Upper lobe of left lung (tissue), 6 donors: ENCODE data around the gene NOM1. TPM values are rescaled to one million over a fixed set of nuclear protein-coding genes. Genes with fewer than 3 reads are reported as not detected.

ENCODE experiments used
- ATAC-seq, 2 donors: fragments of 200-7000 bp; cut with Tn5 transposase; one replicate each; pipeline ENCODE4 v1.9.1; 2022; ENCODE audit warnings: mild to moderate bottlenecking in 2 of 2, moderate library complexity in 2 of 2; ENCODE audit not compliant: low FRiP score in 2 of 2
- DNase-seq, 2 donors: peaks; one replicate each; pipeline ENCODE4 v3.0.0-alpha.2; 2019 to 2020
- H3K27ac ChIP-seq, 4 donors: fragments of 200-600 bp; sonication (generic); one replicate each; pipeline ENCODE4 v1.5.1; 2016 to 2019
- H3K27me3 ChIP-seq, 4 donors: fragments of 200-600 bp; sonication (generic); one replicate each; pipeline ENCODE4 v1.5.1; 2017 to 2019
- H3K36me3 ChIP-seq, 4 donors: fragments of 200-600 bp; sonication (generic); one replicate each; pipeline ENCODE4 v1.5.1; 2016 to 2019
- H3K4me1 ChIP-seq, 4 donors: fragments of 200-600 bp; sonication (generic); one replicate each; pipeline ENCODE4 v1.5.1; 2018 to 2019
- H3K4me3 ChIP-seq, 4 donors: fragments of 200-600 bp; sonication (generic); one replicate each; pipeline ENCODE4 v1.5.1; 2017 to 2019; ENCODE audit warnings: mild to moderate bottlenecking in 2 of 4, moderate library complexity in 1 of 4
- H3K9me3 ChIP-seq, 4 donors: fragments of 200-600 bp; sonication (generic); one replicate each; pipeline ENCODE4 v1.5.1; 2018 to 2019
- EP300 ChIP-seq, 4 donors: sonication (generic); formaldehyde crosslinking; IDR thresholded peaks; one replicate each; pipeline ENCODE4 v1.5.1; 2017; ENCODE audit warnings: antibody characterized with exemption in 4 of 4, control low read depth in 2 of 4
- POLR2A ChIP-seq, 4 donors: fragments of 450-650 bp; IDR thresholded peaks; one replicate each; pipeline ENCODE4 v1.5.1; 2016 to 2017; ENCODE audit warnings: antibody characterized with exemption in 4 of 4, mild to moderate bottlenecking in 2 of 4
- POLR2AphosphoS5 ChIP-seq, 2 donors: sonication (generic); formaldehyde crosslinking; IDR thresholded peaks; one replicate each; pipeline ENCODE4 v1.5.1; 2017; ENCODE audit warnings: antibody characterized with exemption in 2 of 2
- WGBS, 2 donors: methylation state at CpG; one replicate each; pipeline ENCODE4 v1.1.5; 2017 to 2018; 5-methylcytosine and 5-hydroxymethylcytosine counted together
- total RNA-seq, 6 donors: library from RNA; depleted of rRNA in 4 of 6; stranded (reverse); fragments of >200 nt in 4 of 6; gene quantifications; one replicate each; pipeline versions ENCODE4 v1.1.0 to v1.2.1, GENCODE V29; 2016 to 2021
- TF ChIP-seq, protein P1 (sequence below), 6 experiments: fragments of 450-650 bp in 4 of 6; fragments of 200-600 bp in 2 of 6; sonication (generic) in 2 of 6; IDR thresholded peaks; one replicate each; pipeline ENCODE4 v1.5.1; 2016 to 2019; ENCODE audit warnings: antibody characterized with exemption in 6 of 6
- donor health status: DM: no; HTN: no; CAD: no; lungs with moderate emphysema.
- donor health status: DM: no; HTN: yes; CAD: no; lungs with severe emphysema.

NOM1 gene
- total RNA-seq, 6 donors from 2014 or later = 18.7 to 49.2 (median 22.8) TPM

GRCh38 chr7:157013602-157014549 lies 64.4 kb downstream of the NOM1 start:
- H3K27me3 ChIP-seq = peaks cover 0 to 77% (median 55%) of the 10 kb centered on the region in 4 donors
- H3K4me1 ChIP-seq = peaks cover 17 to 38% (median 26%) of the 10 kb centered on the region in 4 donors
- WGBS, 2 donors = 24 to 39% methylated on average over 13 of the region's 13 CpGs
- no peaks in the 10 kb centered on the region for H3K36me3 ChIP-seq
- no peak overlapping the region for H3K4me3 ChIP-seq
- no peaks in the 10 kb centered on the region for H3K9me3 ChIP-seq
- no peak for ATAC-seq
- DNase-seq = peak in 1 of 2 donors; percentile 27
- no peak for TF ChIP-seq POLR2A (IDR thresholded peaks at IDR 0.05)
- TF ChIP-seq, protein P1, sequence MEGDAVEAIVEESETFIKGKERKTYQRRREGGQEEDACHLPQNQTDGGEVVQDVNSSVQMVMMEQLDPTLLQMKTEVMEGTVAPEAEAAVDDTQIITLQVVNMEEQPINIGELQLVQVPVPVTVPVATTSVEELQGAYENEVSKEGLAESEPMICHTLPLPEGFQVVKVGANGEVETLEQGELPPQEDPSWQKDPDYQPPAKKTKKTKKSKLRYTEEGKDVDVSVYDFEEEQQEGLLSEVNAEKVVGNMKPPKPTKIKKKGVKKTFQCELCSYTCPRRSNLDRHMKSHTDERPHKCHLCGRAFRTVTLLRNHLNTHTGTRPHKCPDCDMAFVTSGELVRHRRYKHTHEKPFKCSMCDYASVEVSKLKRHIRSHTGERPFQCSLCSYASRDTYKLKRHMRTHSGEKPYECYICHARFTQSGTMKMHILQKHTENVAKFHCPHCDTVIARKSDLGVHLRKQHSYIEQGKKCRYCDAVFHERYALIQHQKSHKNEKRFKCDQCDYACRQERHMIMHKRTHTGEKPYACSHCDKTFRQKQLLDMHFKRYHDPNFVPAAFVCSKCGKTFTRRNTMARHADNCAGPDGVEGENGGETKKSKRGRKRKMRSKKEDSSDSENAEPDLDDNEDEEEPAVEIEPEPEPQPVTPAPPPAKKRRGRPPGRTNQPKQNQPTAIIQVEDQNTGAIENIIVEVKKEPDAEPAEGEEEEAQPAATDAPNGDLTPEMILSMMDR (IDR thresholded peaks at IDR 0.05) = no peak
- no peak for TF ChIP-seq EP300 (IDR thresholded peaks at IDR 0.05)
- no peak for TF ChIP-seq POLR2AphosphoS5 (IDR thresholded peaks at IDR 0.05)
- no peak overlapping the region for H3K27ac ChIP-seq

GRCh38 chr7:157014635-157015555 lies 65.4 kb downstream of the NOM1 start:
- Histone ChIP-seq H3K36me3 (no peaks in the 10 kb centered on the region), H3K27ac (no peak overlapping the region), H3K27me3 (peaks cover 0 to 80% (median 56%) of the 10 kb centered on the region in 4 donors), H3K4me1 (peaks cover 17 to 41% (median 23%) of the 10 kb centered on the region in 4 donors), H3K9me3 (no peaks in the 10 kb centered on the region), H3K4me3 (no peak overlapping the region)
- TF ChIP-seq POLR2A (IDR thresholded peaks at IDR 0.05) (no peak), POLR2AphosphoS5 (IDR thresholded peaks at IDR 0.05) (no peak), EP300 (IDR thresholded peaks at IDR 0.05) (no peak)
- TF ChIP-seq, protein P1 (IDR thresholded peaks at IDR 0.05) = no peak
- ATAC-seq (no peak), DNase-seq (peak in 1 of 2 donors; percentile 21)
- WGBS, 2 donors = 33% methylated on average over 6 to 11 of the region's 12 CpGs

DNA sequence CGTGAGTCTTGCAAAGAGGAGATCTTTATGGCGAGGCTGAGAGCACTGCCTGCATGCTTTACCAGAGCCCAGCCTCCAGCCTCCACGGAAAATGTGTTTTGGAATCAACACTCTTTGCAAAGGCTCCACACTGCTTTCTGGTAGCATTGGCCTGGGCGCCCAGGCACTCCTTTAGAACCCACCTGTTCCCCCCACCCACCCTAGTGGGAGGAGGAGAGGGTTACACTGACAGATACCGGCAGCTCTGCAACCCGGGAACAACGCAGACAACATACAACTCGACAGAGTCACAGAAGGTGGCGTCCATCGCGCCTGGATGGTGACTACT lies 66.5 kb downstream of the NOM1 start:
- no peak for DNase-seq
- TF ChIP-seq POLR2AphosphoS5 (IDR thresholded peaks at IDR 0.05) (no peak), POLR2A (IDR thresholded peaks at IDR 0.05) (no peak), EP300 (IDR thresholded peaks at IDR 0.05) (no peak)
- TF ChIP-seq, protein P1 (IDR thresholded peaks at IDR 0.05) = no peak
- Histone ChIP-seq H3K4me3 (no peak overlapping the region), H3K9me3 (no peaks in the 10 kb centered on the region), H3K27me3 (peaks cover 0 to 82% (median 57%) of the 10 kb centered on the region in 4 donors), H3K27ac (no peak overlapping the region), H3K36me3 (no peaks in the 10 kb centered on the region), H3K4me1 (peaks cover 11 to 42% (median 22%) of the 10 kb centered on the region in 4 donors)
- WGBS, 2 donors = 8 to 10% methylated on average over 10 to 11 of the region's 11 CpGs
- ATAC-seq = no peak

DNA sequence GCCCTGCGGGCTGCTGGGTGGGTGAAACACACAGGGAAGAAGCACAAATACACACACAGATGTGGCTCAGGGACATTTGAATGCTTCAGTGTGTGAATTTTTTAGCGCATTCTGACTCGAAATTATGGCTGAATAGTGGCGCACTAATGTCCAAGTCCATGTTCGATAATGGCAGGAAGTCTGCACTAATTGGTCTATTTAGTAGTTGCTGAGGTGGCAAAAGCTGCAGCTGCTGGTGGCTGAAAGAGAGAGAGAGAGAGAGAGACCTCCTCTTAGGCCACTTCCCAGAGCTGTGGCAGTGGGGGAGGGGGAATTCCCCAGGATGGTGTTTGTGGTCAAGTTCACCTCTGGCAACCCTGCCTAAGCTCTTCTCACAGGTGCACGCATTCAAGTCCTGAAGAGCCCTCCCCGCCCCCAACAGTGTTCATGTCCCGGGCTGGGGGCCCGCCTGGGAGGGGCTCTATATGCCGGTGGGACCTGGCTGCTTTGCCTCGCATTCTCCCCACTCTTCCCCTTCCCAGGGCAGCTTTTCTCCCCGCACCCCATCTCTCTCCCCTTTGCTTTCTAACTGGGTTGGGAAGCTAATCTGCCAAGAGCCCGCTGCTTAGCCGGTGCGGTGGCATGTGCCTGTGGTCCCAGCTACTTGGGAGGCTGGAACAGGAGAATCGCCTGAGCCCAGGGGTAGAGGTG lies 67.0 kb downstream of the NOM1 start:
- Histone ChIP-seq H3K27me3 (peaks cover 0 to 82% (median 57%) of the 10 kb centered on the region in 4 donors), H3K4me1 (peaks cover 11 to 42% (median 21%) of the 10 kb centered on the region in 4 donors), H3K4me3 (no peak overlapping the region), H3K27ac (no peak overlapping the region), H3K36me3 (no peaks in the 10 kb centered on the region), H3K9me3 (no peaks in the 10 kb centered on the region)
- WGBS, 2 donors = 9% methylated on average over 14 of the region's 16 CpGs
- TF ChIP-seq POLR2A (IDR thresholded peaks at IDR 0.05) (no peak), EP300 (IDR thresholded peaks at IDR 0.05) (no peak), POLR2AphosphoS5 (IDR thresholded peaks at IDR 0.05) (no peak)
- TF ChIP-seq, protein P1 (IDR thresholded peaks at IDR 0.05) = no peak
- DNase-seq = peak in 1 of 2 donors; percentile 33
- no peak for ATAC-seq
